ENCODE measurements around the gene CLASP2.
"Not testable (repeated sequence)": the region's sequence is repeated elsewhere in the genome, so short reads cannot be mapped to it uniquely, and the experiment has no call there.

The CLASP2 gene

DNA sequence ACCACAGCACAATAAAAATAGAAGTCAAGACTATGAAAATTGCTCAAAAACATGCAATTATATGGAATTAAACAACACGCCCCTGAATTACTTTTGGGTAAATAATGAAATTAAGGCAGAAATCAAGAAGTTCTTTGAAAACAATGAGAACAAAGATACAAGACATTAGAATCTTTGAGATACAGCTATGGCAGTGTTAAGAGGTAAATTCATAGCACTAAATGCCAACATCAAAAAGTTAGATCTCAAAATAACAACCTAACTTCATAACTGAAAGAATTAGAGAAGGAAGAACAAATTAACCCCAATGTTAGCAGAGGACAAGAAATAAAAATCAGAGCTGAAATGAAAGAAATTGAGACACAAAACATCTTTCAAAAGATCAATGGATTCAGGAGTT, 191.3 kb downstream of the CLASP2 start:
- DNase-seq, result no peak

DNA sequence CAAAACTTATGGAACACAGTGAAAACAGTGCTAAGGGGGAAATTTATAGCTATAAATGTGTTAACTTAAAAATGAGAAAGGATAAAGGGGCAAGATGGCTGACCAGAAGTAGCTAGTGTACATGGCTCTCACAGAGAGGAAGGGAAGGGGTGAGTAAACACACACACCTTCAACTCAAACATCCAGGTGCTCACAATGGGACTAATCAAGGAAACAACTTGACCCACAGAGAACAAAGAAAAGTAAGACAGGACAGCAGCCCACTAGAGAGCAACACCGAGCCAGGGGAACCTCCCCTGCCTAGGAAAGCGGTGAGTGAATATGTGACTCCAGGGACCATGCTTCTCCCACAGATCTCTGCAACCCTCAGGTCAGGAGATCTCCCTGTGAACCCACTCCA, 192.8 kb downstream of the CLASP2 start:
- DNase-seq, result no peak

DNA sequence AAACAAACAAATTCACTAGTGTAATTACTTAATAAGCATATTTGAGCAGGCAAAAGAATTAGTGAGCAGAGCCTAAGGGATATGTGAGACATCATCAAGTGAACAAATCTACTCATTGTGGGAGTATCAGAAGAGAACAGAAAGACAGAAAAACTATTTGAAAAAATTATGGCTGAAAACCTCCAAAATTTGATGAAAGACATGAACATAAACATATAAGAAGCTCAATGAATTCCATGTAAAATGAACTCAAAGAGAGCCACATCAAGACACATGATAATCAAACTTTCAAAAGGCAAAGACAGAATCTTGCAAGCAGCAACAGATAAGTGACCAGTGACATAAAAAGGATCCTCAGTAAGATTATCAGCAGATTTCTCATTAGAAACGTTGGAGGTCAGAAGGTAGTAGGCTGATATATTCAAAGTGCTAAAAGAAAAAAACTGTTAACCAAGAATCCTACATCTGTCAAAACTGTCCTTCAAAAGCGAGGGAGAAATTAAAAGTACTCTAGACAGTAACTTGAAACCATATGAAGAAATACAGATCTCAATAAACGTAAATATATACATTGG, 194.9 kb downstream of the CLASP2 start:
- DNase-seq, result no peak

DNA sequence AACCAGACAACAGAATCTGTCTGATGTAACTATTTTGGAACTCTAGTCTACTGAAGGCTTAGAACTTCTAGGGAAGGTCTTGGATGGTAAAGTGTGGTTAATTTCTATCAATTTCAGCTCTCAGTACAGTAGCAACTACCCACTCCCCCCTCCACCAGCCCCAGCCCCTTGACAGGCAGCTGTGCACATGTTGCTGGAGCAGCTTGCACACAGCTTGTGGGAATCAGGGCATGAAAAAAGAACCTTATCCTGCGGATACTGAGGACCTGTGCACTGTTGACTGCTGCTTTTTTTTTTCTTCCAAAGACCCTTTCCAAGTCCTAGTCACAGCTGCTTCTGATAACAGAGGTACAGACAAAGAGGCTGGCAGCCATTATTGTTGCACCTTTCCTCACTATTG, 196.3 kb downstream of the CLASP2 start:
- DNase-seq, result no peak

DNA sequence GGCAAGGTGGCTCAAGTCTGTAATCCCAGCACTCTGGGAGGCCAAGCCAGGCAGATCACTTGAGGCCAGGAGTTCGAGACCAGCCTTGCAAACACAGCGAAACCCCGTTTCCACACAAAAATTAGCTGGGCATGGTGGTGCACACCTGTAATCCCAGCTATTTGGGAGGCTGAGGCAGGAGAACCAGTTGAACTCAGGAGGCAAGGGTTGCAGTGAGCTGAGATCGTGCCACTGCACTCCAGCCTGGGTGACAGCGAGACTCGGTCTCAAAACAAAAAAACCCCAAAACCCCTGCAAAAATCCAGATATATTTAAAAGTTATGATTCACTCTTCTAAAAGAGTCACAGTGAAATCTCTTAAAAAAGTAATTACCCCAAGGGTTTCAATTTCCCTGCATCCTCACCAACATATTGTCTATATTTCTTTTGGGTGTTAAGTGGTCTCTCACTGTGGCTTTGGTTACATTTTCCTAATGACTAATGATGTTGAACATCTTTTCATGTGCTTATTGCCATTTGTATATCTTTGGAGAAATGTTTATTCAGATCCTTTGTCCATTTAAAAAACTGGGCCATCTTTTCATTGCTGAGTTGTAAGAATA, 204.7 kb downstream of the CLASP2 start:
- DNase-seq, result no peak

DNA sequence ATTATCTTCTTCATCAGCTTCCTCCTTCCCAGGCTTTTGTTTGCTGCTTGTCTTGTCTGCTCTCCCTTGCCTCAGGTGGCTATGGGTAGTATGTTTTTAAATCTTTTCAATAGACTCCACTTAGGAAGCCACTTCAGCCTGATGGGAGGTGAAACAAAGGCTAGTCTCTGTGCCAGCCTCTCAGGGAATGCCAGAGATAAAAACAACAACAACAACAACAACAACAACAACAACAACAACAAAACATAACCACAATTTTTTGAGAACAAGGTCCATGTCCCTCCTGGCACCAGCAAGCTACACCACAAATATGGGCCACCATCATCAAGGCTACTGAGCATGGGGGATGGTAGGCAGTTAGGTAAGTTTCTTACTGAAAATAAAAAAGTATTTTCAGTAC, 213.0 kb downstream of the CLASP2 start:
- no peak for DNase-seq

DNA sequence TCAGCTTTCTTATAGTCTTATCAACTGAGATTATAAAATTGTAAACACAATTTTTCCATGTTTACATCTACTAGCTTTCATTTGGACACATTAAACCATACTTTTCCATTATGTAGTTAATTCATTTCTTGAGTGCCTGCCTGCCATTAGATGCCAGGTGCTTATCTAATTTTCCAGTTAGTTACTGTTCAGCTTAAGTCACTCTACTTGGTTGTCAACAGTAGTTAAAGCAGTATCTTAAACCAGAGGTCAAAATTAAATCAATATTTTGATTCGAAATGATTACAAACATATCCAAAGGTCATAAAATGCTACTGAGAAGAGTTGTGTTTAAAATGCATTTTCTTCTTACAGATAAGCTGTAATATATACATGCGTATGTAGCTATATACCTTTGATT, 221.6 kb downstream of the CLASP2 start:
- no peak for DNase-seq

DNA sequence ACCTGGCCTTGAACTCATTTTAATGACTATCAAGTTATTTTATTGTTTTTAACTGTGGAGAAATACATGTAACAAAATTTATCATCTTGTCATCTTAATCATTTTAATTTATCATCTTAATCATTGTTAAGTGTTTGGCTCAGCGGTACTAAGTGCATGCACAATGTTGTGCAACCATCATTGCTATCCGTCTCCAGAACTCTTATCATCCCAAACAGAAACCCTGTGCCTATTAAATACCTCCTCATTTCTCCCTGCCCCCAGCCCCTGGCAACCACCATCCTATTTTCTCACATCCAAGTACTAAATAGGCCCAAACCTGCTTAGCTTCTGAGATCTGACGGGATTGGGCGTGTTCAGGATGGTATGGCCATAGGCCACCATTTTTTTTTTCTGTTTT, 226.3 kb downstream of the CLASP2 start:
- no peak for DNase-seq

DNA sequence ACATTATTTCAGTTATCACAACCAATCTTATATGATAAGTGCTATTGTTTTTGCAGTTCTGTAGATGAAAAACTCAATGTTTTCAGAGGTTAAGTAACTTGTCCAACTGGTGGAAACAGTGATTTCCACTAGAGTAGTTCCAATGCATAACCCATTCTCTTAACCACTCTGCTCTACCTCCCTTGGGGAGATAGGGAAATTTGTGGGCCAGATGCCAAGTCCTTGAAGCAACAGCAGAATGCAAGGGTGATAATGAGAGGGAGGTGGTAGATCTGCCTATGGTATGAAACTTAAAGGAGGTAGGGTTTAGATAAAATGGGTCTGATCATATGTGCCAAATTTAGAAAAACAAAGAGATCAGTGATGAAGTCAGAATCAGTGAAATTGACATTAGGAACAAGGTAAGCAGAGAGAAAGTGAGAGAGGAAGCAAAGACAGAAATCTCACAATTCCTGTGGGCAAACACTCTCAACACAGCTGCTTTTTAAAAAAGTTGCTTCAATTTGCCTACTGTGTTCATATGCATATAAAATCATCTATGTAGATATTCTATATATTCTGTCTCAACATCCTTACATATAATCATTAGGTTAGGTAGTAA, 227.3 kb downstream of the CLASP2 start:
- DNase-seq, result no peak

DNA sequence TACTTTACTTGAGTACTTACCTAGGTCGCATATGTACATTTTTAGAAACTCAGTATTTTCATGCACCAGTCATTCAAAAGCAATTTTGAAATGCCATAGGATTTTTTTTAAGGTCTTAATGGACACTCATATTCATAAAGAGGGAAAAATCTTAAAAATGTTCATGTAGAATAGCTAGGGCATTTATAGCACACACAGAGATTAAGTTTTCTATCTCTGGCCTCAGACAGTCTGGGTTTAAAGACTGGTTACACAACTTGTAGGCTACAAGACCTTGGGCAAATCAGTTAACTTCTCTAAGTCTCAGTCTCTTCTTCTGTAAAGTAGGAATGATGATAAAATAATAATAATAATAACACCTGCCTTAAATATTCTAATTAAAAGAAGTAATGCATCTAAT, 229.4 kb downstream of the CLASP2 start:
- DNase-seq, result no peak

DNA sequence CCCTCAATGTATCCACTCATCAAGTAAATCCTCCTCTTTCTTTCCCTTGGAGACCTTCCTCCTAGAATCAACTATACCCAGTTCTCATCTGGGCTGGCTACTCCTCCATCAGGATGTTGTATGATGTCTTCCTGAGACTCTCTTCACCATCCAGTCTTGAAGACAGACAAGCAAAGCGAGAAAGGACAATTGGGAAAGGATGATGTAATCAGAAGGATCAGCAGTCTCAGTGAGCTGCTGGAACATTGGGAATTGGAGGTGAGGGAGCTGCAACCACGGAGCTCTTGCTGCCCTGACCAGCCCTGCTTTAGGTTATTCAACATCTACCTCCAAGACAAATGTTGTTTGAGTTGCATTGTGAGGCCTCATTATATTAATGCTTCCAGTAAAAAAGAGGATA, 229.8 kb downstream of the CLASP2 start:
- DNase-seq, result no peak

DNA sequence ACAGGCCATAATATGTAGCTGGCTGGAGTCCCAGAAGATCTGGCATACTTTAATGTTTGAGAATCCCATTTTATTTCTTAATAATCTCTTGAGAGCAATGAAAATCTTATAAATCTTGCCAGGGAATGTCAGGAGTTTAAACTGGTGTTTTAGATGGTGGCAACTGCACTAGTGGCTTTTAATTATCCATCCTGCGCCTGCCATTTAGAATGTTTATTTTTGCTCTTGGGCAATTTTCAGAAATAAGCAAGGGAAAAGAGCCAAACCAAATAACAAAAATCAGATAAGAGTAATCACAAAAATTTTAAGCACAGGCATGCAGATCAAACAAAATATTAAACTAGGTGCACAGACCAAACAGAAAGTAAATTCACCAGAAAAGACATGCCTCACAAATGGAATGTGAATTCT, 235.9 kb downstream of the CLASP2 start:
- no peak for DNase-seq

DNA sequence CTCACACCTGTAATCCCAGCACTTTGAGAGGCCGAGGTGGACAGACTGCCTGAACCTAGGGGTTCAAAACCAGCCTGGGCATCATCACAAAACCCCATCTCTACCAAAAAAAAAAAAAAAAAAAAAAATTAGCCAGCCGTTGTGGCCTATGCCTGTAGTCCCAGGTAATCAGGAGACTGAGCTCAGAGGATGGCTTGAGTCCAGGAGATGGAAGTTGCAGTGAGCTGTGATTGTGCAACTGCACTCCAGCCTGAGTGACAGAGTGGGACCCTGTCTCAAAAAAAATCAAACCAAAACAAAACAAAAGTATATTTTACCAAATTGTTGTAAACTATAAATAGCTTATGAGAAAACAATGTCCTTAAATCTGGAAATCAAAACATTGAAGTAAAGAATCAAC, 243.2 kb downstream of the CLASP2 start:
- DNase-seq, result no peak

DNA sequence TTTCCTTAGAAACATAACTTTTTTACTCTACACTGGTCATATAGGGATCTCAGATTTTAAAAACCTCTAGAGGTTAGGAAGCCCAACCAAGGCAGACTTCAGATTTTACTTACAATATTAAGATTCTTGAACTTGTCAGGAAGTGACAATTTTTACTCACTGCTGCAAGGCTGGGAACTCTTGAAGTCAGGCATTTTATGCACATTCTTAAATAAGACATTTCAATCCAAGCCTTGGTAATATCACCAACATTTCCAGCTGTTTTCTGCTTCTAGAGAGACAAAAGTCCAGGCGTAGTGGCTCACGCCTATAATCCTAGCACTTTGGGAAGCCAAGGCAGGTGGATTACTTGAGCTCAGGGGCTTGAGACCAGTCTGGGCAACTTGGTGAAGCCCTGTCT, 244.2 kb downstream of the CLASP2 start:
- no peak for DNase-seq

DNA sequence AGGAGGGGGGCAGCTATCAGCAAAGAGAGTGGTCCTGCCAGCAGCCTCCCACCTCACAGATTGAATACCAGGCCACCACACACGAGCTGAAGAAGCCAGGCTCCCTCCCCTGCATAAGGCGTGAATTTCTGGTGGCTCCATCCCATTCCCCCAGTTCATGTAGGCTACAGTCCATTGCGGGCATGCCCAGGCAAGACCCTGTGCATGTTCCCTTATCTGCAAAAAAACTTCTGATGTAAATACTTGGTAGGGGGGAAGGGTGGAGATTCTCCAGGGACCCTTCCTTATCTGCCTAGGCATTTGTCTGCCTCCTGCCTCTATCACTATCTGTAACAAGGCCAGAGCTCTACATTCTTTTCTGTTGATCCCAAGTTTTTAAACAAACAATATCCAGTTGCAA, 250.3 kb downstream of the CLASP2 start:
- DNase-seq, result no peak

DNA sequence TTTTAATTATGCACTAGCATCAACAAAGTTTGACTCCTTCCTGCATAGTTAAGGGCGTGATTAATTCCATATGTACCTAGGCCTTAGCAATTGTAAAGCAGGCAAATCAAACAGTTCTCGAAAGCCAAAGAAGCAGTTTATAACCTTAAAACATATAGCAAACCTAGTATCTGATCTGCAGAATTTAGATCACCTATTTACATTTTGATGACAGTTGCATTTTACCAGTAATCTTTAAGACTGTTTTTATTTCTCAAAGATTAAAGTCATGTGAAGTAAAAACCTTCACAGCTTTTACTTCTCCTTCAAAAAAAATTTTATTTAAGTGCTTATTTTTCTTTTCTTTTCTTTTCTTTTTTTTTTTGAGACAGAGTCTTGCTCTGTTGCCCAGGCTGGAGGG, 257.0 kb downstream of the CLASP2 start:
- DNase-seq, result no peak

DNA sequence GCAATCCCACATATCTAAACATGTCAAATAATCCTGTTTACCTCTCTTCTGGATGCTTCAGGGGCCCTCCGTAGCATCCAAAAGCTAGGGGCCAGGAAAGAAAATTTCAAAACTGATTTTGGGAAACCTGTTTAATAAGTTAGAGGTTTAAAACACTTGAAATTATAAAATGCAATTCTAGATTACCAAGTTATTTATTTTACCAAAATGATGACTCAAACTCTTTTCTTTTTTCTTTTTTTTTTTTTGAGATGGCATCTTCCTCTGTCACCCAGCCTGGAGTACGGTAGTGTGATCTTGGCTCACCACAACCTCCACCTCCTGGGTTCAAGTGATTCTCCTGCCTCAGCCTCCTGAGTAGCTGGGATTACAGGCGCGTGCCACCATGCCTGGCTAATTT, 258.5 kb downstream of the CLASP2 start:
- not testable (repeated sequence) for DNase-seq

DNA sequence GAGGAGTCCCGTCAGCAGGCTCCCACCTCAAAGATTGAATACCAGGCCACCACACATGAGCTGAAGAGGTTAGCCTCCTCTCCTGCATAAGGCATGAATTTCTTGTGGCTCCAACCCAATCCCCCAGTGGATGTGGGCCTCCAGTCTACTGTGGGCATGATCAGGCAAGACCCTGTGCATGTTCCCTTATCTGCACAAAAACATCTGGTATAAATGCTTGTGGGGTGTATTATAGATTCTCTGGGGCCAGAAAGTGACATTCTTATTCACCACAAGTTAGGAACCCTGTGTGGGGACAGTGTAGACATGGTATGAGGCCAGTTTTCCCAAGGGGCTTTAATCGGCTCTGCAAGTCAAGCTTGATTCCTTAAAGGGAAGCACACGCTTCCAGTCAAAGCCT, 259.6 kb downstream of the CLASP2 start:
- no peak for DNase-seq

DNA sequence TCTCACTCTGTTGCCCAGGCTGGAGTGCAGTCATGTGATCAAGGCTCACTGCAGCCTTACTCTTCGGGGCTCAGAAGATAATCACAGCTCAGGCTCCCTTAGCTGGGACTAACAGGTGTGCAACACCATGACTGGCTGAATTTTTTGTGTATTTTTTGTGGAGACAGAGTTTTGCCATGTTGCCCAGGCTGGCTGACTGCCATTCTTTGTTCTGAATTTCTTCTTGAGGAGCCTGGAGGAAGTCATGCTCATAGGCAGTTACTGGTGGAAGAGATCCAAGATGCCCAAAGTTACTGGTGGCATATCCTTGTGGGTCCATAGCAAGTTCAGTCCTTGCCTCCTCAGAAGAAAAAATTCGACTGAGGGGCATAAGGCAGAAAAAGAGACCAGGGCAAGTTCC, 261.3 kb downstream of the CLASP2 start:
- DNase-seq, result no peak

DNA sequence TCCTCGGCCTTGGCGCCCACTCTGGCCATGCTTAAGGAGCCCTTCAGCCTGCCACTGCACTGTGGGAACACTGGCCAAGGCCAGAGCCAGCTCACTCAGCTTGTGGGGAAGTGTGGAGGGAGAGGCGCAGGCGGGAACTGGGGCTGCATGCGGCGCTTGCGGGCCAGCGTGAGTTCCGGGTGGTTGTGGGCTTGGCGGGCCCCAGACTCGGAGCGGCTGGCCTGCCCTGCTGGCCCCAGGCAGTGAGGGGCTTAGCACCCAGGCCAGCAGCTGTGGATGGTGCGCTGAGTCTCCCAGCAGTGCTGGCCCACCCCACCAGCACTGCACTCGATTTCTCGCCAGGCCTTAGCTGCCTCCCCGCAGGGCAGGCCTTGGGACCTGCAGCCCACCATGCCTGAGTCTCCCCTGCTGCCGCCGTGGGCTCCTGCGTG, 264.7 kb downstream of the CLASP2 start:
- DNase-seq, result no peak

DNA sequence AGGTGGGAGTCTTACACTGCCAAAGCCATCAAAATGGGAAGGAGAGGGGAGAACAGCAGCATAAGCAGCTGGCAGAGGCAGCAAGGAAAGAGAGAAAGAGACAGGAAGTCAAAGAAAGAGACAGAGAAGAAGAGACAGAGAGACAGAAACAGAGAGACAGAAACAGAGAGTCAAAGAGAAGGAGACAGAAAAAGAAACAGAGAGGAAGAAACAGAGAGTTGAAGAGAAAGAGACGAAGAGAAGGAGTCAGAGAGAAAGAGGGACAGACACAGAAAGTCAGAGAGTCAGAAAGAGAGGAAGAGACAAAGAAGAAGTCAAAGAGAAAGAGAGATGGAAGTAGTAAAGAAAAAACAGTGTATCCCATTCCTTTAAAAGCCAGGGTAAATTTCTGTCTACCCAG, 266.1 kb downstream of the CLASP2 start:
- not testable (repeated sequence) for DNase-seq

DNA sequence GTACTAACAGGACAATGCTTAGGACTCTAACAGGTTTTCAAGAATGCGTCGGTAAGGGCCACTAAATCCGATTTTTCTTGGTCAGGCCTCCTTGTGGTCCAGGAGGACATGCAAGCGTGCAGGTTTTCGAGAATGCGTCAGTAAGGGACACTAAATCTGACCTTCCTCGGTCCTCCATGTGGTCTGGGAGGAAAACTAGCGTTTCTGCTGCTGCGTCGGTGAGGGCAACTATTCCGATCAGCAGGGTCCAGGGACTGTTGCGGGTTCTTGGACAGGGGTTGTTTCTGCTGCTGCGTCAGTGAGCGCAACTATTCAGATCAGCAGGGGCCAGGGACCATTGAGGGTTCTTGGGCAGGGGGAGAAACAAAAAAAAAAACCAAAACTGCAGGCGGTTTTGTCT, 270.1 kb downstream of the CLASP2 start:
- DNase-seq, result no peak

DNA sequence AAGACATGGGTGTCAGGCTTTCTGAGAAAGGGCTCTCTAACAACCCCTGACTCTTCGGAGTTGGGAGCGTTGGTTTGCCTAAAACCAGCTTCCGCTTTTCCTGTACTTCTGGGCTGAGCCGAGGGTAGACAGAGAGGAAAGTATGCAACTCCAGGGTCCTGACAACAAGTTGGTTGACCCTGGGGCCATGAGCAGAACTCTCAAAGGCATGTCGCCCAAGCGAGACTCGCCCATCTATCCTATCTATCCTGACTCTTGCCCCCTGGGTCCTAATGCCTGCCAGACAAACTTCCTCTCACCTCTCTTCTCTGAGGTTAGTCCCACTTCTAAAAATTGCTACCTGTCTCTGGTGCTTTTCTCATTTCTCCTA, 270.8 kb downstream of the CLASP2 start:
- not testable (repeated sequence) for DNase-seq
